H1 (cell line): ENCODE measurements around the gene TPSG1. TPM values are rescaled to one million over a fixed set of nuclear protein-coding genes. Genes with fewer than 3 reads are reported as not detected.
"Not testable (repeated sequence)": the region's sequence is repeated elsewhere in the genome, so short reads cannot be mapped to it uniquely, and the experiment has no call there.

Experiments
- CTCF ChIA-PET: fragments of 300-600 bp; sonication (Branson Sonifier 250); formaldehyde crosslinking; loops from one replicate; lab custom pipeline; 2021; ENCODE audit not compliant: partially characterized antibody; lab: Charles Lee
- POLR2A ChIA-PET: fragments of 300-600 bp; sonication (Branson Sonifier 250); formaldehyde crosslinking; loops from one replicate; lab custom pipeline; 2021; ENCODE audit warnings: inconsistent platforms; ENCODE audit not compliant: partially characterized antibody; lab: Charles Lee
- DNase-seq, 2 experiments: peaks; one replicate each; pipeline versions ENCODE4 v3.0.0 to v3.0.0-alpha.2; 2010 to 2022; ENCODE audit warnings: low spot score in 2 of 2, low read depth in 1 of 2, mixed read lengths in 1 of 2
- FAIRE-seq: peaks from 2 replicates; lab custom pipeline; 2011; peaks lifted over from hg19 to GRCh38; lab: Jason Lieb, UNC
- H2AFZ ChIP-seq: 2 replicates; pipeline ENCODE4 v1.8.1; 2012; ENCODE audit warnings: low read length, inconsistent platforms
- H2AK5ac ChIP-seq: 2 replicates; pipeline ENCODE4 v1.6.1; 2013; ENCODE audit warnings: low read depth, low read length
- H2BK120ac ChIP-seq: replicated peaks from 2 replicates; pipeline ENCODE3; 2013; ENCODE audit warnings: low read depth, low read length, inconsistent platforms
- H2BK12ac ChIP-seq: 2 replicates; pipeline ENCODE4 v1.6.1; 2013; ENCODE audit warnings: low read depth, low read length
- H2BK15ac ChIP-seq: 2 replicates; pipeline ENCODE4 v1.6.1; 2013; ENCODE audit warnings: low read length
- H2BK20ac ChIP-seq: 2 replicates; pipeline ENCODE4 v1.6.1; 2013; ENCODE audit warnings: low read length
- H2BK5ac ChIP-seq: 2 replicates; pipeline ENCODE4 v1.6.1; 2013; ENCODE audit warnings: low read depth, low read length
- H3K14ac ChIP-seq: 2 replicates; pipeline ENCODE4 v1.6.1; 2013; ENCODE audit warnings: inconsistent platforms; ENCODE audit not compliant: insufficient read length
- H3K18ac ChIP-seq: 2 replicates; pipeline ENCODE4 v1.6.1; 2013; ENCODE audit warnings: low read length; ENCODE audit errors: extremely low read depth
- H3K23ac ChIP-seq: 2 replicates; pipeline ENCODE4 v1.6.1; 2013; ENCODE audit warnings: inconsistent platforms; ENCODE audit not compliant: insufficient read length
- H3K23me2 ChIP-seq: 2 replicates; pipeline ENCODE4 v1.6.1; 2013; ENCODE audit warnings: low read depth, low read length
- H3K27ac ChIP-seq: 2 replicates; pipeline ENCODE4 v1.6.1; 2011; ENCODE audit warnings: low read depth, low read length, inconsistent platforms
- H3K27me3 ChIP-seq, 4 experiments: replicated peaks in 1 of 4; 1 replicate in 1 of 4; 2 replicates in 3 of 4; pipeline versions ENCODE4 v1.6.1 to v1.8.1; 2011 to 2013; ENCODE audit warnings: low read length in 3 of 4, mild to moderate bottlenecking in 3 of 4, inconsistent platforms in 2 of 4, mixed read lengths in 2 of 4, moderate library complexity in 1 of 4; ENCODE audit not compliant: control insufficient read depth in 3 of 4, insufficient read depth in 3 of 4; ENCODE audit errors: extremely low read depth in 1 of 4
- H3K36me3 ChIP-seq, 4 experiments: 2 replicates each; pipeline versions ENCODE4 v1.6.1 to v1.8.1; 2011 to 2013; ENCODE audit warnings: mild to moderate bottlenecking in 4 of 4, low read length in 3 of 4, moderate library complexity in 2 of 4, control low read depth in 1 of 4, inconsistent platforms in 1 of 4; ENCODE audit not compliant: insufficient read depth in 4 of 4, control insufficient read depth in 2 of 4
- H3K4ac ChIP-seq: replicated peaks from 2 replicates; pipeline ENCODE3; 2013; ENCODE audit warnings: low read length, low read depth, mixed read lengths, inconsistent platforms; ENCODE audit not compliant: insufficient read length
- H3K4me1 ChIP-seq, 4 experiments: replicated peaks in 1 of 4; 1 replicate in 1 of 4; 2 replicates in 3 of 4; pipeline versions ENCODE4 v1.6.1 to v1.8.1; 2011 to 2013; ENCODE audit warnings: low read length in 3 of 4, inconsistent platforms in 2 of 4, mixed read lengths in 1 of 4; ENCODE audit not compliant: insufficient read depth in 4 of 4, control insufficient read depth in 3 of 4
- H3K4me2 ChIP-seq, 2 experiments: 2 replicates each; pipeline versions ENCODE4 v1.6.1 to v1.8.1; 2011 to 2013; ENCODE audit warnings: low read depth in 2 of 2, low read length in 2 of 2, control low read depth in 1 of 2, inconsistent platforms in 1 of 2, mild to moderate bottlenecking in 1 of 2; ENCODE audit not compliant: insufficient read depth in 1 of 2
- H3K4me3 ChIP-seq, 4 experiments: fragments of 200-600, 300-600 bp in 1 of 4; sonication (generic), shearing (Covaris generic), sonication (Bioruptor Twin) in 1 of 4; 2 replicates each; pipeline versions ENCODE4 v1.5.1 to v1.8.1; 2011 to 2016; ENCODE audit warnings: low read length in 4 of 4, low read depth in 3 of 4, control low read depth in 2 of 4, inconsistent platforms in 2 of 4, mild to moderate bottlenecking in 2 of 4, mixed read lengths in 1 of 4, moderate library complexity in 1 of 4; ENCODE audit not compliant: insufficient read depth in 2 of 4; ENCODE audit errors: extremely low read depth in 1 of 4
- H3K56ac ChIP-seq: replicated peaks from 2 replicates; pipeline ENCODE3; 2013; ENCODE audit warnings: low read depth, mild to moderate bottlenecking, mixed read lengths, low read length, inconsistent platforms; ENCODE audit not compliant: insufficient read length
- H3K79me1 ChIP-seq: 2 replicates; pipeline ENCODE4 v1.6.1; 2013; ENCODE audit warnings: low read depth, low read length, control low read depth
- H3K79me2 ChIP-seq, 2 experiments: 2 replicates each; pipeline versions ENCODE4 v1.6.1 to v1.8.1; 2012 to 2013; ENCODE audit warnings: low read length in 2 of 2, mild to moderate bottlenecking in 2 of 2, inconsistent platforms in 1 of 2; ENCODE audit not compliant: insufficient read depth in 2 of 2, control insufficient read depth in 1 of 2
- H3K9ac ChIP-seq, 4 experiments: replicated peaks in 1 of 4; 1 replicate in 1 of 4; 2 replicates in 3 of 4; pipeline versions ENCODE4 v1.6.1 to v1.8.1; 2011 to 2013; ENCODE audit warnings: low read depth in 3 of 4, low read length in 3 of 4, control low read depth in 2 of 4, mild to moderate bottlenecking in 2 of 4, moderate library complexity in 2 of 4, inconsistent platforms in 1 of 4; ENCODE audit errors: extremely low read depth in 1 of 4
- H3K9me3 ChIP-seq, 2 experiments: 2 replicates each; pipeline versions ENCODE4 v1.6.1 to v1.8.1; 2012 to 2013; ENCODE audit warnings: mild to moderate bottlenecking in 2 of 2, moderate library complexity in 2 of 2, control low read depth in 1 of 2, inconsistent platforms in 1 of 2, low read depth in 1 of 2, low read length in 1 of 2, mixed read lengths in 1 of 2; ENCODE audit not compliant: insufficient read depth in 2 of 2
- H4K20me1 ChIP-seq, 2 experiments: replicated peaks in 1 of 2; 2 replicates each; pipeline versions ENCODE3 to v1.8.1; 2011 to 2013; ENCODE audit warnings: inconsistent platforms in 2 of 2, low read length in 2 of 2, mild to moderate bottlenecking in 1 of 2; ENCODE audit not compliant: insufficient read depth in 2 of 2, control insufficient read depth in 1 of 2
- H4K5ac ChIP-seq: 2 replicates; pipeline ENCODE4 v1.6.1; 2013; ENCODE audit warnings: low read length, low read depth, mixed read lengths, inconsistent platforms; ENCODE audit not compliant: insufficient read length
- H4K8ac ChIP-seq: 2 replicates; pipeline ENCODE4 v1.8.0; 2013; ENCODE audit warnings: mild to moderate bottlenecking, moderate library complexity, low read length, inconsistent platforms; ENCODE audit not compliant: insufficient read depth; ENCODE audit errors: extremely low read depth
- H4K91ac ChIP-seq: replicated peaks from 2 replicates; pipeline ENCODE3; 2013; ENCODE audit warnings: low read length, mixed read lengths, inconsistent platforms; ENCODE audit not compliant: insufficient read length
- WGBS, 2 experiments: shearing (Covaris generic) in 1 of 2; methylation state at CpG; one replicate each; pipeline versions ENCODE4 v1.1.6 to v1.1.7; 2013 to 2015; ENCODE audit warnings: low lambda C conversion rate in 2 of 2, mixed read lengths in 2 of 2, inconsistent platforms in 1 of 2, low coverage in 1 of 2, missing lambda C conversion rate in 1 of 2; ENCODE audit not compliant: insufficient replicate concordance in 2 of 2, insufficient coverage in 1 of 2, insufficient read length in 1 of 2; ENCODE audit errors: extremely low coverage in 1 of 2, missing lambda C conversion rate in 1 of 2; 5-methylcytosine and 5-hydroxymethylcytosine counted together
- polyA plus RNA-seq, 7 experiments: library from polyadenylated mRNA; depleted of rRNA in 3 of 7; stranded (reverse) in 5 of 7; unstranded in 2 of 7; fragments of >200 nt in 5 of 7; fragments of 200-250 nt in 2 of 7; gene quantifications; 1 replicate in 5 of 7; 2 replicates in 1 of 7; 4 replicates in 1 of 7; pipeline versions ENCODE4 v1.2.1 to v1.2.3, GENCODE V29; 2011 to 2013; ENCODE audit warnings: missing spikeins in 2 of 7, mixed read lengths in 2 of 7
- total RNA-seq: library from RNA; stranded (reverse); fragmentation: NEBNext Ultra II Directional; extraction: Animal tissue kit (Norgen Biotek cat#: 25700); gene quantifications from 2 replicates; pipeline ENCODE4 v1.2.1, GENCODE V29; 2021

TPSG1 gene
- total and polyA plus RNA-seq, 2 of the 8 experiments (the other 6 are each of a cell fraction or from before 2014, with no cell fraction given), result not detected

- peaks cover 0 to 20% (median 3%) of the 10 kb centered on the region in 4 experiments; a peak in 4 of 8 replicates for H3K36me3 ChIP-seq
- H3K27ac ChIP-seq, H2BK5ac ChIP-seq, H3K27me3 ChIP-seq, H2AFZ ChIP-seq, H2BK20ac ChIP-seq, H3K23me2 ChIP-seq, H2BK15ac ChIP-seq, H4K8ac ChIP-seq, H2BK12ac ChIP-seq, H2BK120ac ChIP-seq, H3K4me3 ChIP-seq, H3K9me3 ChIP-seq, H3K4me1 ChIP-seq, H2AK5ac ChIP-seq, H3K4me2 ChIP-seq, H3K79me2 ChIP-seq, FAIRE-seq, H3K23ac ChIP-seq, H3K56ac ChIP-seq, H4K91ac ChIP-seq, H3K18ac ChIP-seq, H3K9ac ChIP-seq, H3K14ac ChIP-seq, H4K5ac ChIP-seq, H3K4ac ChIP-seq, POLR2A ChIA-PET, DNase-seq, CTCF ChIA-PET, H3K79me1 ChIP-seq: not testable (repeated sequence)
- WGBS, 2 experiments, result 89% methylated on average over 8 of the region's 44 CpGs; no CpG with 5 or more reads in 1 of the 2 experiments
- peaks cover 6 to 28% of the 10 kb centered on the region in 2 experiments for H4K20me1 ChIP-seq
Measured at GRCh38 chr16:1198671-1199346, 26.3 kb downstream of the TPSG1 start.
